Esophagus muscularis mucosa (tissue), 4 donors: Measurements from ENCODE around the gene PMVK. TPM values are rescaled to one million over a fixed set of nuclear protein-coding genes. Genes with fewer than 3 reads are reported as not detected.

Source experiments
- DNase-seq: peaks from one replicate; pipeline ENCODE4 v3.0.0-alpha.2; 2017; ENCODE audit errors: extremely low spot score
- H3K27ac ChIP-seq, 4 donors: fragments of 200-600 bp; sonication (generic); replicated peaks in 1 of 4; 1 replicate in 3 of 4; 2 replicates in 1 of 4; pipeline ENCODE4 v1.5.1; 2016 to 2019; ENCODE audit warnings: mild to moderate bottlenecking in 1 of 4
- H3K27me3 ChIP-seq, 4 donors: fragments of 200-600 bp; sonication (generic); one replicate each; pipeline versions ENCODE4 v1.5.1 to v1.6.0; 2016 to 2019
- H3K36me3 ChIP-seq, 4 donors: fragments of 200-600 bp; sonication (generic); one replicate each; pipeline ENCODE4 v1.5.1; 2016 to 2019
- H3K4me1 ChIP-seq, 4 donors: fragments of 200-600 bp; sonication (generic); one replicate each; pipeline ENCODE4 v1.5.1; 2016 to 2019
- H3K4me3 ChIP-seq, 4 donors: fragments of 200-600 bp; sonication (generic); 1 replicate in 2 of 4; 2 replicates in 2 of 4; pipeline ENCODE4 v1.5.1; 2016 to 2019; ENCODE audit warnings: mild to moderate bottlenecking in 4 of 4, moderate library complexity in 1 of 4
- H3K9me3 ChIP-seq, 4 donors: fragments of 200-600 bp; sonication (generic); 1 replicate in 3 of 4; 2 replicates in 1 of 4; pipeline ENCODE4 v1.5.1; 2016 to 2019
- EP300 ChIP-seq: sonication (generic); formaldehyde crosslinking; IDR thresholded peaks from one replicate; pipeline ENCODE4 v1.6.1; 2017; ENCODE audit warnings: antibody characterized with exemption
- POLR2A ChIP-seq: fragments of 450-650 bp; IDR thresholded peaks from one replicate; pipeline ENCODE4 v1.6.1; 2017; ENCODE audit warnings: antibody characterized with exemption, moderate library complexity, mild to moderate bottlenecking, low read depth
- POLR2AphosphoS5 ChIP-seq, 2 donors: sonication (generic); formaldehyde crosslinking; IDR thresholded peaks; one replicate each; pipeline ENCODE4 v1.6.1; 2017; ENCODE audit warnings: antibody characterized with exemption in 2 of 2
- WGBS: methylation state at CpG from one replicate; pipeline ENCODE4 v1.1.5; 2018; 5-methylcytosine and 5-hydroxymethylcytosine counted together
- intact Hi-C: fragments of 100-400 bp; cut with DNase I; formaldehyde crosslinking; loops from one replicate; pipeline ENCODE4 v1.15.1; 2023
- small RNA-seq, 3 donors: library from RNA; depleted of rRNA; stranded (forward); fragments of <200 nt; gene quantifications; one replicate each; pipeline ENCODE3, GENCODE V24; 2016
- total RNA-seq, 4 donors: library from RNA; depleted of rRNA; stranded (reverse); fragments of >200 nt; gene quantifications; one replicate each; pipeline versions ENCODE4 v1.1.0 to v1.2.1, GENCODE V29; 2016
- TF ChIP-seq, protein P1 (sequence below), 3 experiments: fragments of 200-600 bp in 2 of 3; fragments of 450-650 bp in 1 of 3; sonication (generic) in 2 of 3; IDR thresholded peaks; one replicate each; pipeline ENCODE4 v1.5.1; 2017 to 2019; ENCODE audit warnings: antibody characterized with exemption in 3 of 3, mild to moderate bottlenecking in 2 of 3, moderate library complexity in 1 of 3

Gene PMVK
- total RNA-seq, 4 donors from 2014 or later, result 15.9 to 26.2 (median 20.0) TPM

DNA sequence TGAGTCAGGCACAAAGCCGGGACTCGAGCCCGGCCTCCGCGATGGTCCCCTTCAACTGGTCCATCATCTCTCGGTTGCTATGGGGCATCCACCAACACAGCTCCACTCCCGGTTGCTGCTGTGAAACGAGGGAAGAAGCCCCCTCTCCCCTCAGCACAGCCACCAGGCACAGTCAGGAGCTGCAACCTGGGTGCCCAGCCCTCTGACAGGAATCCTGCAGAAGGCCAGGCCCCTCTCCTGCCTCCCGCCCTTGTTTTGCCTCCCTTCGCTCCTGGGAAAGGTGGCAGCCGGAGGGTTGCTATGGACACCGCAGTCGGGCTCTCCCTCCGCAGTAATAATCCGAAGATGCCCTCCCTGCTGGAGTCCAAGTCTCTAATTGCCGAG lies 57.5 kb downstream of the PMVK start:
- Histone ChIP-seq H3K27me3 (peaks cover 0 to 5% (median 0%) of the 10 kb centered on the region in 4 donors), H3K4me3 (no peak overlapping the region), H3K36me3 (no peaks in the 10 kb centered on the region), H3K27ac (no peak overlapping the region), H3K9me3 (no peaks in the 10 kb centered on the region), H3K4me1 (peaks cover 0 to 9% (median 5%) of the 10 kb centered on the region in 4 donors)
- TF ChIP-seq, protein P1, sequence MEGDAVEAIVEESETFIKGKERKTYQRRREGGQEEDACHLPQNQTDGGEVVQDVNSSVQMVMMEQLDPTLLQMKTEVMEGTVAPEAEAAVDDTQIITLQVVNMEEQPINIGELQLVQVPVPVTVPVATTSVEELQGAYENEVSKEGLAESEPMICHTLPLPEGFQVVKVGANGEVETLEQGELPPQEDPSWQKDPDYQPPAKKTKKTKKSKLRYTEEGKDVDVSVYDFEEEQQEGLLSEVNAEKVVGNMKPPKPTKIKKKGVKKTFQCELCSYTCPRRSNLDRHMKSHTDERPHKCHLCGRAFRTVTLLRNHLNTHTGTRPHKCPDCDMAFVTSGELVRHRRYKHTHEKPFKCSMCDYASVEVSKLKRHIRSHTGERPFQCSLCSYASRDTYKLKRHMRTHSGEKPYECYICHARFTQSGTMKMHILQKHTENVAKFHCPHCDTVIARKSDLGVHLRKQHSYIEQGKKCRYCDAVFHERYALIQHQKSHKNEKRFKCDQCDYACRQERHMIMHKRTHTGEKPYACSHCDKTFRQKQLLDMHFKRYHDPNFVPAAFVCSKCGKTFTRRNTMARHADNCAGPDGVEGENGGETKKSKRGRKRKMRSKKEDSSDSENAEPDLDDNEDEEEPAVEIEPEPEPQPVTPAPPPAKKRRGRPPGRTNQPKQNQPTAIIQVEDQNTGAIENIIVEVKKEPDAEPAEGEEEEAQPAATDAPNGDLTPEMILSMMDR (IDR thresholded peaks at IDR 0.05), result no peak
- TF ChIP-seq POLR2AphosphoS5 (IDR thresholded peaks at IDR 0.05), result no peak
- TF ChIP-seq EP300, result no peak
- no peak for TF ChIP-seq POLR2A
- WGBS, result 80% methylated on average over 1 of the region's 16 CpGs
- intact Hi-C loops, result loop anchor here (2.0 kb wide), 3 partner anchors 210 to 398 kb away; no protein-coding TSS in a partner anchor
- DNase-seq, result no peak

DNA sequence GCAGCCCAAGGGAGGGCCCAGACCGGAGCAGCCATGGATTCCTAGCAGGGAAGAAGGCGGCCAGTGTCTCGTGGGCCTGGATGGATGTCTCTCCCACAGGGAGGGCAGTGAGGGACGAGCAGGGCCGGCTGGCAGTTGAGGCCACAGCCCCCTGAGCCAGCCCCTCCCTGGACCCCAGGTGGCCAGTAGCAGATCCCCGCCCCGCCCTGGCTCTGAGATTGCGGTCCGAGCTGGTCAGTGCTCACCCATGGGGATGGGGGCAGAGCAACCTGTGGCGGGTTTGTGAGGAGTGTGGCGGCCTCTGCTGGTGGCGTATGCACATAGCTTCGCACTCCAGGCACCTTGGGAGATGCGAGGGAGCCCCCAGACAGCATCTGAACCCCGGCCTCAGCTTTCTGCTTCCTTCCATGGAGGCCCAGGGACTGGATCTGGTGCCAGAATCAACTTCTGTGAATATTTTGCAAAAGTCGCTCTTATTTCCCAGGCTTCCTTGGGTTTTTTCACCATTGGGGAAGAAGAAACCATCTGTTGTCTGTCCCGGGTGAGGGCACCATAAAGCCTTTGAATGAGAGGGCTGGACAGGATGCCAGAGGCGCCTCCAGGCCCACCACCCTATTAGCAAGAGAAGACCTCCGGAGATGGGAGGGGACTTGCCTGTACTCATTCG lies 58.0 kb downstream of the PMVK start:
- WGBS, result 45% methylated on average over 9 of the region's 20 CpGs
- intact Hi-C loops, result loop anchor here (2.0 kb wide), 3 partner anchors 210 to 398 kb away; no protein-coding TSS in a partner anchor
- Histone ChIP-seq H3K4me3 (no peak overlapping the region), H3K9me3 (no peaks in the 10 kb centered on the region), H3K27ac (no peak overlapping the region), H3K4me1 (peaks cover 0 to 9% (median 5%) of the 10 kb centered on the region in 4 donors), H3K36me3 (no peaks in the 10 kb centered on the region), H3K27me3 (peaks cover 0 to 7% (median 0%) of the 10 kb centered on the region in 4 donors)
- no peak for DNase-seq
- peak in 1 of 2 donors; percentile 29 for TF ChIP-seq POLR2AphosphoS5 (IDR thresholded peaks at IDR 0.05)
- TF ChIP-seq, protein P1 (IDR thresholded peaks at IDR 0.05), result peak; percentile 86 to 91 (median 91)
- TF ChIP-seq POLR2A, result no peak
- no peak for TF ChIP-seq EP300

DNA sequence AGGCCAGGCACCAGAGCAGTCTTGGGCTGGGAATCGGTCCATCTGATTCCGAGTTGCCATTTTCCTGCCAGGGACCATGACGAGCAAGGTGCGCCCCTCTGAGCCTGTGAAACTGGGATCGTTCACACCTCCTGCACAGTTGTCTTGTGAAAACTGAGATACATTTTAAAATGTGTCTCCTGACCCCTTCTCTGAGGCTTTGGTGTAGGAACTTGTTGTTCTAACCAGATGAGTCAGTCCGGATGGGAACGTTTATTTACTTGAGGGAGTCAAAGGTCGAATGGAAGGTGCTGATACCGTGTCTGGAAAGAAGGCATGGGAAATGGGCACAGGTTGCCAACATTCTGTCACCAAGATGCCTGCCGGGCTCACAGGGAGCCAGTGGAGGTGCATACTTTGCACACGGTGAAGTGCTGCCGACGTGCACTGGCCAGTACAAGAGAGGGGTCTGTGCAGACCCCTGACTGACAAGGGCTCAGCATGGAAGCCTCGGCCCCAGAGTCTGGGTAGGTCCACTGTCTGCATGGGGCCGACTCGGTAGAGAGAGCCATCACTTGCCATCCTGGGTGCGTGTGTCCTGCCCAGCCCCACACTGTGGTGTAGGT lies 59.0 kb downstream of the PMVK start:
- intact Hi-C loops, result no loop called here
- Histone ChIP-seq H3K27ac (no peak overlapping the region), H3K36me3 (no peaks in the 10 kb centered on the region)

GRCh38 chr1:154876842-154877369 lies 59.6 kb downstream of the PMVK start:
- H3K27me3 ChIP-seq, result peaks cover 0 to 7% (median 0%) of the 10 kb centered on the region in 4 donors
- intact Hi-C loops, result no loop called here
- 63% methylated on average over 3 of the region's 3 CpGs for WGBS
- H3K36me3 ChIP-seq, result no peaks in the 10 kb centered on the region
- TF ChIP-seq POLR2A (no peak), EP300 (no peak), POLR2AphosphoS5 (IDR thresholded peaks at IDR 0.05) (no peak)
- TF ChIP-seq, protein P1 (IDR thresholded peaks at IDR 0.05), result no peak
- H3K4me1 ChIP-seq, result peaks cover 0 to 9% (median 5%) of the 10 kb centered on the region in 4 donors
- H3K27ac ChIP-seq, result no peak overlapping the region
- no peak overlapping the region for H3K4me3 ChIP-seq
- H3K9me3 ChIP-seq, result no peaks in the 10 kb centered on the region
- no peak for DNase-seq

More for the DNA sequence above, 59.0 kb downstream of the PMVK start:
- Histone ChIP-seq H3K4me1 (peaks cover 0 to 9% (median 5%) of the 10 kb centered on the region in 4 donors), H3K9me3 (no peaks in the 10 kb centered on the region), H3K4me3 (no peak overlapping the region), H3K27me3 (peaks cover 0 to 7% (median 0%) of the 10 kb centered on the region in 4 donors)
- no peak for DNase-seq
- WGBS, result 65% methylated on average over 11 of the region's 17 CpGs
- TF ChIP-seq, protein P1 (IDR thresholded peaks at IDR 0.05), result no peak
- TF ChIP-seq POLR2A (no peak), EP300 (no peak), POLR2AphosphoS5 (IDR thresholded peaks at IDR 0.05) (no peak)

Small RNAs within 50 kb of the gene (small RNA-seq; reads per million reads assigned to genes)
- 0 reads per million in 3 donors for gene MIR4258
- gene RF00017, result 0 reads per million in 3 donors

Other genes starting within 250 kb of the PMVK start
- gene KCNN3, start 66.4 kb downstream of the PMVK start, total RNA-seq, result 10 to 100 TPM in 3 of 4 donors, 1 to 10 TPM in 1; 3.6 to 17.0 (median 12.4) TPM
- 100 to 1,000 TPM; 192 to 309 (median 238) TPM for gene PBXIP1, start 19.4 kb upstream of the PMVK start, total RNA-seq
- gene PYGO2, start 25.1 kb upstream of the PMVK start, total RNA-seq, result 10 to 100 TPM; 20.2 to 35.3 (median 27.7) TPM
- gene SHC1, start 34.0 kb upstream of the PMVK start, total RNA-seq, result 100 to 1,000 TPM in 1 of 4 donors, 10 to 100 TPM in 3; 60.6 to 101 (median 93.4) TPM
- gene CKS1B, start 38.0 kb upstream of the PMVK start, total RNA-seq, result 10 to 100 TPM; 11.6 to 21.5 (median 18.8) TPM
- 10 to 100 TPM; 19.5 to 29.6 (median 23.0) TPM for gene FLAD1, start 46.6 kb upstream of the PMVK start, total RNA-seq
- not detected for gene LENEP, start 56.9 kb upstream of the PMVK start, total RNA-seq
- gene ZBTB7B, start 66.1 kb upstream of the PMVK start, total RNA-seq, result 10 to 100 TPM; 50.0 to 68.9 (median 55.8) TPM
- under 1 TPM in 2 of 4 donors, not detected in 2; 0.11 to 0.19 TPM for gene DCST2, start 97.1 kb upstream of the PMVK start, total RNA-seq
- gene DCST1, start 97.1 kb upstream of the PMVK start, total RNA-seq, result under 1 TPM in 1 of 4 donors, not detected in 3; 0.42 TPM
- 100 to 1,000 TPM in 2 of 4 donors, 10 to 100 TPM in 2; 61.5 to 142 (median 115) TPM for gene ADAM15, start 114.6 kb upstream of the PMVK start, total RNA-seq
- gene EFNA4, start 127.0 kb upstream of the PMVK start, total RNA-seq, result 1 to 10 TPM in 3 of 4 donors, under 1 TPM in 1; 0.83 to 4.5 (median 3.2) TPM
- gene EFNA3, start 142.1 kb upstream of the PMVK start, total RNA-seq, result 1 to 10 TPM in 2 of 4 donors, under 1 TPM in 1, not detected in 1; 0.91 to 1.7 (median 1.7) TPM
- gene EFNA1, start 191.2 kb upstream of the PMVK start, total RNA-seq, result 10 to 100 TPM; 11.2 to 37.3 (median 27.5) TPM
- gene SLC50A1, start 199.1 kb upstream of the PMVK start, total RNA-seq, result 10 to 100 TPM; 13.3 to 18.7 (median 15.2) TPM
- gene DPM3, start 203.8 kb upstream of the PMVK start, total RNA-seq, result 100 to 1,000 TPM in 2 of 4 donors, 10 to 100 TPM in 2; 54.5 to 176 (median 80.6) TPM
- 100 to 1,000 TPM in 2 of 4 donors, 10 to 100 TPM in 2; 76.0 to 146 (median 108) TPM for gene KRTCAP2, start 236.6 kb upstream of the PMVK start, total RNA-seq
- gene TRIM46, start 237.1 kb upstream of the PMVK start, total RNA-seq, result 1 to 10 TPM in 1 of 4 donors, under 1 TPM in 2, not detected in 1; 0.13 to 1.7 (median 0.17) TPM